Psoas muscle (tissue), 8 donors: ENCODE data around the gene PIP5K1B. TPM values are rescaled to one million over a fixed set of nuclear protein-coding genes. Genes with fewer than 3 reads are reported as not detected.

Source experiments
- ATAC-seq, 4 donors: fragments of 200-7000 bp; cut with Tn5 transposase; one replicate each; pipeline ENCODE4 v1.9.1; 2020; ENCODE audit warnings: moderate library complexity in 3 of 4, mild to moderate bottlenecking in 2 of 4
- DNase-seq, 2 donors: peaks; one replicate each; pipeline ENCODE4 v3.0.0-alpha.2; 2020
- H3K27ac ChIP-seq: fragments of 200-600 bp; one replicate; pipeline ENCODE4 v1.8.0; 2022
- H3K27me3 ChIP-seq, 3 donors: fragments of 200-600 bp in 1 of 3; one replicate each; pipeline versions ENCODE4 v1.6.1 to v1.8.0; 2013 to 2022; ENCODE audit warnings: low read length in 2 of 3, mild to moderate bottlenecking in 2 of 3, moderate library complexity in 1 of 3; ENCODE audit not compliant: insufficient read depth in 3 of 3
- H3K36me3 ChIP-seq, 2 donors: fragments of 200-600 bp in 1 of 2; one replicate each; pipeline versions ENCODE4 v1.6.1 to v1.8.0; 2013 to 2022; ENCODE audit warnings: low read depth in 1 of 2, mild to moderate bottlenecking in 1 of 2, moderate library complexity in 1 of 2; ENCODE audit not compliant: insufficient read depth in 1 of 2
- H3K4me1 ChIP-seq: fragments of 200-600 bp; one replicate; pipeline ENCODE4 v1.8.0; 2022
- H3K4me3 ChIP-seq: fragments of 200-600 bp; one replicate; pipeline ENCODE4 v1.8.0; 2022; ENCODE audit warnings: mild to moderate bottlenecking
- H3K9me3 ChIP-seq: fragments of 200-600 bp; one replicate; pipeline ENCODE4 v1.8.0; 2022
- CTCF ChIP-seq: fragments of 200-600 bp; IDR thresholded peaks from one replicate; pipeline ENCODE4 v1.8.0; 2022; ENCODE audit warnings: antibody characterized with exemption
- WGBS, 3 donors: extraction: QIAGEN DNeasy Blood & Tissue Kit; methylation state at CpG; one replicate each; pipeline versions ENCODE4 v1.1.6 to v1.1.7; 2013; 5-methylcytosine and 5-hydroxymethylcytosine counted together
- intact Hi-C, 2 donors: fragments of 100-400 bp; cut with DNase I; formaldehyde crosslinking; loops; one replicate each; pipeline versions ENCODE4 v1.11.0 to v1.14.2; 2022
- polyA plus RNA-seq, 3 donors: library from polyadenylated mRNA; stranded (reverse); fragments of 200-250 nt; gene quantifications; one replicate each; pipeline ENCODE4 v1.2.3, GENCODE V29; 2013
- total RNA-seq, 4 donors: library from RNA; stranded (reverse); fragmentation: NEBNext Ultra II Directional in 2 of 4; extraction: Animal tissue kit (Norgen Biotek cat#: 25700) in 2 of 4; gene quantifications; one replicate each; pipeline versions ENCODE4 v1.2.1 to v1.2.4, GENCODE V29; 2021 to 2023
- donor health status: healthy with polysubstance abuse.
- donor health status: DM: no; HTN: no; CAD: no; lungs with moderate emphysema.
- donor health status: Bipolar disorder and iron deficiency.
- donor health status: healthy.
- donor health status: DM: yes; HTN: yes; CAD: no.
- donor health status: DM: no; HTN: no; CAD: no.
- donor health status: DM: no; HTN: no; CAD: no.
- donor health status: DM: yes; HTN: yes; CAD: no.

PIP5K1B gene
- total and polyA plus RNA-seq, 7 donors, result 0.48 to 2.5 (median 1.7) TPM

DNA sequence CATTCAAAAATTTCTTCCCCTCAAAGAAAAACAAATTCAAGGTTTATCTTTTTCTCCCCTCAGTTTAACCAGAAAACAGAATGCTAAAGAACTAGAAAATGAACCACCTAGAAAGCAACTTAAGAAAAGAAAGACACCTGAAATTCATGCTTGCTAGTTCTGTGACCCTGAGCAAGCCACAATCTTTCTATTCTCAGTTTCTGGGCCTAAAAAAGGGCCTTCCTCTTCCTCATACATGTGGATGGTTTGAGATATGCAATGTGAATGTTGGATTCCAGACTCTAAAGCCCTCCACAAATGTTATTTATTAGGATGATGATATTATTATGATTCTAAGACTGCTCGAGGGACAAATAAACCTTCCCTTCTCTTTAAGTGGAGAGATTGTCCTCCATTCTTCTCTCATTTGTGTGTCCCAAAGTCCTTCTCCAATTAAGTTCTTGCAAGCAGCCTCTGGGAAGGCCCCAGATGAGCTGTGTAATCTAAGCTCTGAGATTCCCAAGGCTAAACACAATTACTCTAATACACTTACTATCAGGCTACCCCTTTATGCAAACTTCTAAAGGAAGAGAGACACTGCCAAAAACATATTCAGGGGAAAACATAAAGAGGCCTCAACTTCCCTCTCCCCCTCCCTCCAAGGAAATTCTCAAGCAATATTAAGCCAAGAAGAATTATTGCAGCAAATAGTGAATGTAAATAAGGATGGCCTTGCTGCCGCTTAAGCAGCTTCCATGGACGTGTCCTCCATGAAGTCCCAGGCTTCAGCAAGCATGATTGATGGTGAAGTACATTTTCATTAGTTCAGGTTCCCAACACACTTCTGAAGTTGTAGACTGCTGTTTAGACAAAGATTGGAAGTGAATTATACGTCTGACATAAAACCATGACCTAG, 228.6 kb downstream of the PIP5K1B start:
- Histone ChIP-seq H3K27me3 (no peaks in the 10 kb centered on the region), H3K9me3 (no peaks in the 10 kb centered on the region), H3K36me3 (no peaks in the 10 kb centered on the region), H3K4me3 (no peak overlapping the region), H3K27ac (no peak overlapping the region), H3K4me1 (no peaks in the 10 kb centered on the region)
- 48 to 61% (median 56%) methylated on average over 4 of the region's 4 CpGs for WGBS, 3 donors
- DNase-seq (no peak), ATAC-seq (no peak)
- intact Hi-C loops, result loop anchor here in 1 of 2 donors (10.0 kb wide), 2 partner anchors 259 to 299 kb away; no protein-coding TSS in a partner anchor
- TF ChIP-seq CTCF, result no peak

DNA sequence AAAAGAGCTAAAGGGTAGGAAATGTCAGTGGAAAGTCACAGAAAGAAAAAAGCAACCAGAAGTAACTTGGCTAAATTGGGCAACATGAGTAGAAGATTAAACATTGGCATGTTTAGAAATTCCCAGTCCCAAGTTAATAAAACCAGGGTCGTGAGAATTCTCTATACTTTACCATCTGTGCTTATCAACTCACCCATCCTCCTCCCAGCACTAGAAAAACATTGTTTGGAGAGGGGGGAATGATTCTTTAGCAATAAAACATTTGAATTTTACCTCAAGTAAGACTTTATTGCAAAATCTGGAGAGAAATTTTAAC, 229.2 kb downstream of the PIP5K1B start:
- no peak for TF ChIP-seq CTCF
- 15 to 28% (median 25%) methylated on average over 1 of the region's 1 CpG for WGBS, 3 donors

GRCh38 chr9:68940573-68940972, 235.5 kb downstream of the PIP5K1B start:
- WGBS, 3 donors, result 85 to 89% (median 88%) methylated on average over 6 of the region's 6 CpGs
- intact Hi-C loops, result no loop called here
- Histone ChIP-seq H3K36me3 (no peaks in the 10 kb centered on the region), H3K27me3 (no peaks in the 10 kb centered on the region), H3K4me1 (no peaks in the 10 kb centered on the region), H3K27ac (no peak overlapping the region), H3K4me3 (no peak overlapping the region), H3K9me3 (no peaks in the 10 kb centered on the region)
- TF ChIP-seq CTCF, result no peak
- DNase-seq (no peak), ATAC-seq (no peak)

More for the DNA sequence above, 229.2 kb downstream of the PIP5K1B start:
- Histone ChIP-seq H3K27ac (no peak overlapping the region), H3K36me3 (no peaks in the 10 kb centered on the region), H3K4me1 (no peaks in the 10 kb centered on the region), H3K4me3 (no peak overlapping the region), H3K9me3 (no peaks in the 10 kb centered on the region), H3K27me3 (no peaks in the 10 kb centered on the region)
- ATAC-seq, result no peak
- intact Hi-C loops, result loop anchor here in 1 of 2 donors (10.0 kb wide), 2 partner anchors 259 to 299 kb away; no protein-coding TSS in a partner anchor
- no peak for DNase-seq

- 74 to 84% (median 82%) methylated on average over 7 of the region's 7 CpGs for WGBS, 3 donors
- Histone ChIP-seq H3K27ac (no peak overlapping the region), H3K4me3 (no peak overlapping the region), H3K36me3 (no peaks in the 10 kb centered on the region), H3K27me3 (no peaks in the 10 kb centered on the region), H3K4me1 (no peaks in the 10 kb centered on the region), H3K9me3 (no peaks in the 10 kb centered on the region)
- DNase-seq, result no peak
- TF ChIP-seq CTCF, result no peak
- intact Hi-C loops, result no loop called here
- no peak for ATAC-seq
Measured at GRCh38 chr9:68941780-68942459, 236.9 kb downstream of the PIP5K1B start.
